ENCODE data around the gene CXCL9. TPM values are rescaled to one million over a fixed set of nuclear protein-coding genes. Genes with fewer than 3 reads are reported as not detected.

The CXCL9 gene
- total and polyA plus RNA-seq, 4 donors = 0.22 to 2.3 (median 1.3) TPM

DNA sequence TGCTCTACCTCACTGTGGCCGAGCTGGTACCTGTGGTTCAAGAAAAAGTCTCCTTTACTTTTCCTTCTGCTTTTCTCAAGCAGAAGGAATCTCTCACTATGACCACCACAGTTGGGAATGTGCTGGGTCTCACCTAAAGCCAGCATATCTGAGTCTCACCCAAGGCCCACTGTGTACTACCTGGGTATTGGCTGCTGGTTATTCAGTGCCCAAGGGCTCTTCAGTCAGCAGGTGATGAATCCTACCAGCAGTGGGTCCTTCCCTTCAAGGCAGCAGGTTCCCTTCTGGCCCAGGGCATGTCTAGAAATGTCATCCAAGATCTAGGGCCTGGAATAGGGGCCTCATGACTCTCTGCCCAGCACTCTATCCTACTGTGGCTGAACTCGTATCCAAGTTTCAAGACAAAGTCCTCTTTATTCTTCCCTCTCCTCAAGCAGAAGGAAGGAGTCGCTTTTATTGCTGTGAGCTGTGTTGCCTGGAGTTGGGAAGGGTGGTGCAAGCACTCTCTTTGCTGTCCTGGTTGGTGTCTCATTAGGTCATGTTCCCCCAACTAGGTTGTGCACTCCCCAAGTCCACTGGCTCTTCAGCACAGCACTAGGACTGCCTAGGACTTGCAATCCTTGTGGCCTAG is 9.9 kb upstream of the CXCL9 start (continued):
- TF ChIP-seq SP1 (IDR thresholded peaks at IDR 0.05) = no peak
- no peak for TF ChIP-seq FOXA2 (IDR thresholded peaks at IDR 0.05)
- TF ChIP-seq, protein P1, sequence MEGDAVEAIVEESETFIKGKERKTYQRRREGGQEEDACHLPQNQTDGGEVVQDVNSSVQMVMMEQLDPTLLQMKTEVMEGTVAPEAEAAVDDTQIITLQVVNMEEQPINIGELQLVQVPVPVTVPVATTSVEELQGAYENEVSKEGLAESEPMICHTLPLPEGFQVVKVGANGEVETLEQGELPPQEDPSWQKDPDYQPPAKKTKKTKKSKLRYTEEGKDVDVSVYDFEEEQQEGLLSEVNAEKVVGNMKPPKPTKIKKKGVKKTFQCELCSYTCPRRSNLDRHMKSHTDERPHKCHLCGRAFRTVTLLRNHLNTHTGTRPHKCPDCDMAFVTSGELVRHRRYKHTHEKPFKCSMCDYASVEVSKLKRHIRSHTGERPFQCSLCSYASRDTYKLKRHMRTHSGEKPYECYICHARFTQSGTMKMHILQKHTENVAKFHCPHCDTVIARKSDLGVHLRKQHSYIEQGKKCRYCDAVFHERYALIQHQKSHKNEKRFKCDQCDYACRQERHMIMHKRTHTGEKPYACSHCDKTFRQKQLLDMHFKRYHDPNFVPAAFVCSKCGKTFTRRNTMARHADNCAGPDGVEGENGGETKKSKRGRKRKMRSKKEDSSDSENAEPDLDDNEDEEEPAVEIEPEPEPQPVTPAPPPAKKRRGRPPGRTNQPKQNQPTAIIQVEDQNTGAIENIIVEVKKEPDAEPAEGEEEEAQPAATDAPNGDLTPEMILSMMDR (IDR thresholded peaks at IDR 0.05; ENCODE audit: low read depth, low read length, missing input control) = no peak

DNA sequence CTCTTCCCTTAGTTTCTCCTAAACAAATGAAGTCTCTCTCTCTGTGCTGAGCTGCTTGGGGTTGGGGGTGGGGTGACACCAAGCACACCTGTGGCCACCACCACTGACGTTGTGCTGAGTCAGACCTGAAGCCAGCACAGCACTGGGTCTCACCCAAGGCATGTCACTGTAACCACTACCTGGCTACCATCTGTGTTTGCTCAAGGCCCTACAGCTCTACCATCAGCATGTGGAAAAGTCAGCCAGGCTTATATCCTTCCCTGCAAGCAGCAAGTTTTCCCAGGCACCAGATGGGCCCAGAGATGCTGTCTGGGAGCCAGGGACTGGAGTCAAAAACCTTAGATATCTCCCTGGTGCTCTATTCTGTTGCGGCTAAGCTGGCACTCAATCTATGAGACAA is 9.1 kb upstream of the CXCL9 start:
- 62% methylated on average over 2 of the region's 2 CpGs for whole genome bisulfite sequencing
- Histone ChIP-seq H3K9me3 (ENCODE audit: control insufficient read depth in 4 of 4, low read length in 3 of 4) (no peaks in the 10 kb centered on the region), H3K27me3 (ENCODE audit: control insufficient read depth in 4 of 4, insufficient read depth in 4 of 4, low read length in 3 of 4) (no peaks in the 10 kb centered on the region), H3K4me3 (ENCODE audit: low read depth in 1 of 3, low read length in 3 of 3) (no peak overlapping the region), H3K4me1 (ENCODE audit: control insufficient read depth in 4 of 4, insufficient read depth in 4 of 4, low read length in 3 of 4) (peaks cover 0 to 24% (median 7%) of the 10 kb centered on the region in 4 donors), H3K9ac (ENCODE audit: low read depth in 1 of 2, low read length in 2 of 2) (no peak overlapping the region), H3K27ac (ENCODE audit: low read depth in 1 of 2, low read length in 2 of 2) (no peak overlapping the region), H3K36me3 (ENCODE audit: control insufficient read depth in 4 of 4, insufficient read depth in 3 of 4, low read depth in 1 of 4, low read length in 3 of 4) (no peaks in the 10 kb centered on the region)
- TF ChIP-seq TAF1 (conservative IDR thresholded peaks at IDR 0.05) (no peak), JUND (IDR thresholded peaks at IDR 0.05) (no peak), RXRA (IDR thresholded peaks at IDR 0.05) (no peak), NR2F2 (IDR thresholded peaks at IDR 0.05) (no peak), RAD21 (IDR thresholded peaks at IDR 0.05) (no peak), HNF4G (IDR thresholded peaks at IDR 0.05) (no peak), SP1 (IDR thresholded peaks at IDR 0.05) (no peak), GABPA (IDR thresholded peaks at IDR 0.05 in 1 of 2, conservative IDR thresholded peaks at IDR 0.05 in 1 of 2) (no peak), FOXA1 (IDR thresholded peaks at IDR 0.05) (no peak), FOXA2 (IDR thresholded peaks at IDR 0.05) (no peak), YY1 (IDR thresholded peaks at IDR 0.05) (no peak), HNF4A (conservative IDR thresholded peaks at IDR 0.05) (no peak), EGR1 (IDR thresholded peaks at IDR 0.05; ENCODE audit: low read depth in 2 of 2) (no peak)
- TF ChIP-seq, protein P2, sequence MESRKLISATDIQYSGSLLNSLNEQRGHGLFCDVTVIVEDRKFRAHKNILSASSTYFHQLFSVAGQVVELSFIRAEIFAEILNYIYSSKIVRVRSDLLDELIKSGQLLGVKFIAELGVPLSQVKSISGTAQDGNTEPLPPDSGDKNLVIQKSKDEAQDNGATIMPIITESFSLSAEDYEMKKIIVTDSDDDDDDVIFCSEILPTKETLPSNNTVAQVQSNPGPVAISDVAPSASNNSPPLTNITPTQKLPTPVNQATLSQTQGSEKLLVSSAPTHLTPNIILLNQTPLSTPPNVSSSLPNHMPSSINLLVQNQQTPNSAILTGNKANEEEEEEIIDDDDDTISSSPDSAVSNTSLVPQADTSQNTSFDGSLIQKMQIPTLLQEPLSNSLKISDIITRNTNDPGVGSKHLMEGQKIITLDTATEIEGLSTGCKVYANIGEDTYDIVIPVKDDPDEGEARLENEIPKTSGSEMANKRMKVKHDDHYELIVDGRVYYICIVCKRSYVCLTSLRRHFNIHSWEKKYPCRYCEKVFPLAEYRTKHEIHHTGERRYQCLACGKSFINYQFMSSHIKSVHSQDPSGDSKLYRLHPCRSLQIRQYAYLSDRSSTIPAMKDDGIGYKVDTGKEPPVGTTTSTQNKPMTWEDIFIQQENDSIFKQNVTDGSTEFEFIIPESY (IDR thresholded peaks at IDR 0.05) = no peak
- TF ChIP-seq, protein P3, sequence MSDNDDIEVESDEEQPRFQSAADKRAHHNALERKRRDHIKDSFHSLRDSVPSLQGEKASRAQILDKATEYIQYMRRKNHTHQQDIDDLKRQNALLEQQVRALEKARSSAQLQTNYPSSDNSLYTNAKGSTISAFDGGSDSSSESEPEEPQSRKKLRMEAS (IDR thresholded peaks at IDR 0.05) = no peak
- TF ChIP-seq, protein P4, sequence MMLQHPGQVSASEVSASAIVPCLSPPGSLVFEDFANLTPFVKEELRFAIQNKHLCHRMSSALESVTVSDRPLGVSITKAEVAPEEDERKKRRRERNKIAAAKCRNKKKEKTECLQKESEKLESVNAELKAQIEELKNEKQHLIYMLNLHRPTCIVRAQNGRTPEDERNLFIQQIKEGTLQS (IDR thresholded peaks at IDR 0.05) = no peak
- TF ChIP-seq, protein P5, sequence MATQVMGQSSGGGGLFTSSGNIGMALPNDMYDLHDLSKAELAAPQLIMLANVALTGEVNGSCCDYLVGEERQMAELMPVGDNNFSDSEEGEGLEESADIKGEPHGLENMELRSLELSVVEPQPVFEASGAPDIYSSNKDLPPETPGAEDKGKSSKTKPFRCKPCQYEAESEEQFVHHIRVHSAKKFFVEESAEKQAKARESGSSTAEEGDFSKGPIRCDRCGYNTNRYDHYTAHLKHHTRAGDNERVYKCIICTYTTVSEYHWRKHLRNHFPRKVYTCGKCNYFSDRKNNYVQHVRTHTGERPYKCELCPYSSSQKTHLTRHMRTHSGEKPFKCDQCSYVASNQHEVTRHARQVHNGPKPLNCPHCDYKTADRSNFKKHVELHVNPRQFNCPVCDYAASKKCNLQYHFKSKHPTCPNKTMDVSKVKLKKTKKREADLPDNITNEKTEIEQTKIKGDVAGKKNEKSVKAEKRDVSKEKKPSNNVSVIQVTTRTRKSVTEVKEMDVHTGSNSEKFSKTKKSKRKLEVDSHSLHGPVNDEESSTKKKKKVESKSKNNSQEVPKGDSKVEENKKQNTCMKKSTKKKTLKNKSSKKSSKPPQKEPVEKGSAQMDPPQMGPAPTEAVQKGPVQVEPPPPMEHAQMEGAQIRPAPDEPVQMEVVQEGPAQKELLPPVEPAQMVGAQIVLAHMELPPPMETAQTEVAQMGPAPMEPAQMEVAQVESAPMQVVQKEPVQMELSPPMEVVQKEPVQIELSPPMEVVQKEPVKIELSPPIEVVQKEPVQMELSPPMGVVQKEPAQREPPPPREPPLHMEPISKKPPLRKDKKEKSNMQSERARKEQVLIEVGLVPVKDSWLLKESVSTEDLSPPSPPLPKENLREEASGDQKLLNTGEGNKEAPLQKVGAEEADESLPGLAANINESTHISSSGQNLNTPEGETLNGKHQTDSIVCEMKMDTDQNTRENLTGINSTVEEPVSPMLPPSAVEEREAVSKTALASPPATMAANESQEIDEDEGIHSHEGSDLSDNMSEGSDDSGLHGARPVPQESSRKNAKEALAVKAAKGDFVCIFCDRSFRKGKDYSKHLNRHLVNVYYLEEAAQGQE (IDR thresholded peaks at IDR 0.05) = no peak
- TF ChIP-seq, protein P1 (IDR thresholded peaks at IDR 0.05; ENCODE audit: low read depth, low read length, missing input control) = no peak
- no peak for DNase-seq (ENCODE audit: low spot score)
